Endothelial cell of umbilical vein (primary cell): ENCODE measurements around the gene DTX2.
"Not testable (repeated sequence)": the region's sequence is repeated elsewhere in the genome, so short reads cannot be mapped to it uniquely, and the experiment has no call there.

Experiments
- CTCF ChIP-seq, 2 donors: IDR thresholded peaks; 1 replicate in 1 of 2; 2 replicates in 1 of 2; pipeline ENCODE4 v1.5.1; 2011; ENCODE audit warnings: low read length in 2 of 2, mild to moderate bottlenecking in 2 of 2, moderate library complexity in 2 of 2, control low read depth in 1 of 2, inconsistent platforms in 1 of 2, low read depth in 1 of 2; ENCODE audit not compliant: insufficient read depth in 1 of 2; ENCODE audit errors: extremely low read depth in 1 of 2
- EZH2 ChIP-seq: IDR thresholded peaks from 2 replicates; pipeline ENCODE4 v1.6.1; 2012; ENCODE audit warnings: borderline replicate concordance, low read depth, mild to moderate bottlenecking, moderate library complexity, low read length, inconsistent platforms; ENCODE audit not compliant: severe bottlenecking
- FOS ChIP-seq: IDR thresholded peaks from 2 replicates; pipeline ENCODE4 v1.6.1; 2011; ENCODE audit warnings: mild to moderate bottlenecking, low read length, moderate library complexity, borderline replicate concordance; ENCODE audit not compliant: insufficient read depth
- GATA2 ChIP-seq: IDR thresholded peaks from 2 replicates; pipeline ENCODE4 v1.7.0; 2011; ENCODE audit warnings: low read depth, mild to moderate bottlenecking, moderate library complexity, mixed read lengths, low read length; ENCODE audit not compliant: insufficient read length, insufficient read depth
- MAX ChIP-seq: IDR thresholded peaks from 2 replicates; pipeline ENCODE4 v1.6.1; 2011; ENCODE audit not compliant: insufficient read depth, insufficient read length
- POLR2A ChIP-seq: IDR thresholded peaks from 2 replicates; pipeline ENCODE4 v1.6.1; 2012; ENCODE audit warnings: low read depth, mild to moderate bottlenecking, control low read depth, low read length
- POLR2AphosphoS5 ChIP-seq: IDR thresholded peaks from 2 replicates; pipeline ENCODE4 v1.6.1; 2012; ENCODE audit warnings: low read depth, mild to moderate bottlenecking, control low read depth, low read length, moderate library complexity; ENCODE audit not compliant: insufficient read depth

GRCh38 chr7:76531643-76532042 is 70.1 kb downstream of the DTX2 start:
- not testable (repeated sequence) for TF ChIP-seq CTCF (IDR thresholded peaks at IDR 0.05; ENCODE audit: extremely low read depth in 1 of 2, insufficient read depth in 1 of 2, low read depth in 1 of 2, low read length in 2 of 2); POLR2A; POLR2AphosphoS5; GATA2; EZH2; MAX; FOS
